ENCODE data around the gene PDE11A. TPM values are rescaled to one million over a fixed set of nuclear protein-coding genes. Genes with fewer than 3 reads are reported as not detected.

Gene PDE11A
- total RNA-seq, 1 experiment from 2014 or later: 0.13 TPM

DNA sequence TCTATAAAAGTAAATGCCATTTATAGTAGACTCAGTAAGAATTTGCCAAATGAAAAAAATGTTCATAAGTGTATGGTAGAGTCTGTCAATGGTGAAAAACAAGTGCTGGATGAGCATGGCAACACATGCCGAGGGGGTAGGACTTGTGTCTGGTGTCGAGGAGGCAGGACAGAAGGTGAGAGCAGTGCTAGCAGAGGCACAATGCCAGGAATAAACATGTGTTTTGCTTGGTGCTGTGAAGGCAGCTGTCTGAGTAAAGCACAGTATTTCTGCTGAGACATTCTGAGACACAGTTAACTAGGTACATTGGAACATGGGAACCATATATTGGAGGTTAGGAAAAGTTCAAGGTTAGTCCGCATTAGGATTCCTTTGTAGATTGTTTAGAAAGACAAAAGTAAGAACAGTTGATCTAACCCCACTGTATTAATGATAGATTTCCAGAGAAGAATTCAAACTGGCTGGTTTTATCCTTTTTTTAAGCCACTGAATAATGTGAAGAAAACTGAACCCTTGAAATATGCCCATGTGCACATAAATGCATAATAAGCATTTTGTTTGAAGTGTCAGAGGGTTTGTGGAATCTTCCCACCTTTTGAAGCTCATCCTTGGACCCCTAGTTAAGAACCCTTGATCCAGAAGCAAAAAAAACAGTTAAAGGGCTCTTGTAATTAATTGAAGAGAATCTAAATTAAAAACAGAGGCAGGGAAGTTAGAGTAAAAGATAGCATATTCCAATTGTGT lies 46.8 kb upstream of the PDE11A start:
- Histone ChIP-seq H3K56ac (ENCODE audit: insufficient read length, low read depth, low read length) (no peak overlapping the region), H3K27ac (ENCODE audit: insufficient read length, low read depth, low read length) (no peak overlapping the region), H3K27me3 (ENCODE audit: insufficient read depth, low read length) (no peaks in the 10 kb centered on the region), H3K9me3 (ENCODE audit: control insufficient read depth, low read depth, low read length) (no peaks in the 10 kb centered on the region), H2BK15ac (ENCODE audit: low read depth, low read length) (no peak overlapping the region), H3K14ac (ENCODE audit: insufficient read depth, low read length) (no peak overlapping the region), H2AK5ac (ENCODE audit: insufficient read length, low read length) (no peak overlapping the region), H3K9ac (ENCODE audit: extremely low read depth, insufficient read length, low read length) (no peak overlapping the region), H4K5ac (ENCODE audit: insufficient read length, low read depth, low read length) (no peak overlapping the region), H3K18ac (ENCODE audit: insufficient read length, low read depth, low read length) (no peak overlapping the region), H4K91ac (ENCODE audit: insufficient read length, low read depth, low read length) (no peak overlapping the region), H3K79me2 (ENCODE audit: insufficient read depth, low read length) (no peaks in the 10 kb centered on the region), H4K20me1 (ENCODE audit: control insufficient read depth, insufficient read depth, insufficient read length) (no peaks in the 10 kb centered on the region), H3K23me2 (ENCODE audit: insufficient read length, low read depth, low read length, poor library complexity, severe bottlenecking) (no peaks in the 10 kb centered on the region), H3K4me1 (ENCODE audit: insufficient read depth, low read length) (no peaks in the 10 kb centered on the region), H3K4me2 (ENCODE audit: insufficient read depth, insufficient read length, low read length) (no peak overlapping the region), H4K8ac (replicated peaks; ENCODE audit: insufficient read length, low read depth, low read length) (no peak overlapping the region), H2BK5ac (ENCODE audit: insufficient read length, low read length) (no peak overlapping the region), H2AFZ (ENCODE audit: low read length) (no peak overlapping the region), H2BK20ac (ENCODE audit: low read depth, low read length, poor library complexity, severe bottlenecking) (no peak overlapping the region), H2BK120ac (ENCODE audit: low read depth, low read length, poor library complexity, severe bottlenecking) (no peak overlapping the region), H3K79me1 (ENCODE audit: insufficient read depth, low read depth, low read length, poor library complexity, severe bottlenecking) (no peaks in the 10 kb centered on the region), H3T11ph (ENCODE audit: low read length) (no peak overlapping the region), H3K23ac (ENCODE audit: insufficient read length, low read depth, low read length) (no peak overlapping the region), H2BK12ac (ENCODE audit: insufficient read length, low read depth, low read length) (no peak overlapping the region), H3K4ac (ENCODE audit: low read depth, low read length) (no peak overlapping the region)
- no CpG with 5 or more reads among the region's 3 CpGs for WGBS (ENCODE audit: extremely low coverage, insufficient read length, low lambda C conversion rate)
- Mint-ChIP-seq H3K27me3 (ENCODE audit: low read depth) (no peaks in the 10 kb centered on the region), H3K4me1 (no peaks in the 10 kb centered on the region), H3K36me3 (ENCODE audit: insufficient read depth in 1 of 3, low read depth in 3 of 3) (peaks cover 2 to 10% (median 5%) of the 10 kb centered on the region in 3 experiments; a peak in 5 of 7 replicates), H3K27ac (no peak overlapping the region; a peak in 1 of 7 replicates), H3K4me3 (no peak overlapping the region), H3K9me3 (no peaks in the 10 kb centered on the region)
- TF ChIP-seq, protein P1, sequence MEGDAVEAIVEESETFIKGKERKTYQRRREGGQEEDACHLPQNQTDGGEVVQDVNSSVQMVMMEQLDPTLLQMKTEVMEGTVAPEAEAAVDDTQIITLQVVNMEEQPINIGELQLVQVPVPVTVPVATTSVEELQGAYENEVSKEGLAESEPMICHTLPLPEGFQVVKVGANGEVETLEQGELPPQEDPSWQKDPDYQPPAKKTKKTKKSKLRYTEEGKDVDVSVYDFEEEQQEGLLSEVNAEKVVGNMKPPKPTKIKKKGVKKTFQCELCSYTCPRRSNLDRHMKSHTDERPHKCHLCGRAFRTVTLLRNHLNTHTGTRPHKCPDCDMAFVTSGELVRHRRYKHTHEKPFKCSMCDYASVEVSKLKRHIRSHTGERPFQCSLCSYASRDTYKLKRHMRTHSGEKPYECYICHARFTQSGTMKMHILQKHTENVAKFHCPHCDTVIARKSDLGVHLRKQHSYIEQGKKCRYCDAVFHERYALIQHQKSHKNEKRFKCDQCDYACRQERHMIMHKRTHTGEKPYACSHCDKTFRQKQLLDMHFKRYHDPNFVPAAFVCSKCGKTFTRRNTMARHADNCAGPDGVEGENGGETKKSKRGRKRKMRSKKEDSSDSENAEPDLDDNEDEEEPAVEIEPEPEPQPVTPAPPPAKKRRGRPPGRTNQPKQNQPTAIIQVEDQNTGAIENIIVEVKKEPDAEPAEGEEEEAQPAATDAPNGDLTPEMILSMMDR (conservative IDR thresholded peaks at IDR 0.05): no peak
- DNase-seq: no peak
